GM23338 (cell line): ENCODE data around the gene SUMF1. TPM values are rescaled to one million over a fixed set of nuclear protein-coding genes. Genes with fewer than 3 reads are reported as not detected.

Source experiments
- ATAC-seq: fragments of 200-7000 bp; cut with Tn5 transposase; 3 replicates; pipeline ENCODE4 v1.9.1; 2020
- DNase-seq: peaks from one replicate; pipeline ENCODE4 v3.0.0-alpha.2; 2015; ENCODE audit warnings: low spot score
- H2AFZ ChIP-seq: fragments of 200-600 bp; sonication (generic); 2 replicates; pipeline ENCODE4 v1.8.0; 2016; ENCODE audit warnings: antibody characterized with exemption, mild to moderate bottlenecking, moderate library complexity
- H3F3A ChIP-seq: fragments of 200-600 bp; sonication (generic); replicated peaks from 2 replicates; pipeline ENCODE4 v1.8.0; 2017; ENCODE audit warnings: antibody characterized with exemption, mixed run types, low read depth
- H3K27ac ChIP-seq: fragments of 200-600 bp; sonication (generic); 2 replicates; pipeline ENCODE4 v1.6.1; 2016; ENCODE audit warnings: low read depth
- H3K27me3 ChIP-seq: fragments of 200-600 bp; sonication (generic); 2 replicates; pipeline ENCODE4 v1.8.0; 2016; ENCODE audit warnings: mild to moderate bottlenecking, mixed run types, moderate library complexity; ENCODE audit not compliant: insufficient read depth
- H3K36me3 ChIP-seq: fragments of 200-600 bp; sonication (generic); 2 replicates; pipeline ENCODE4 v1.8.0; 2016; ENCODE audit warnings: mild to moderate bottlenecking; ENCODE audit not compliant: insufficient read depth
- H3K4me1 ChIP-seq: fragments of 200-600 bp; sonication (generic); 2 replicates; pipeline ENCODE4 v1.8.0; 2016; ENCODE audit warnings: mild to moderate bottlenecking, moderate library complexity; ENCODE audit not compliant: insufficient read depth
- H3K4me2 ChIP-seq: fragments of 200-600 bp; sonication (generic); 2 replicates; pipeline ENCODE4 v1.7.1; 2017; ENCODE audit warnings: mixed run types
- H3K4me3 ChIP-seq: fragments of 200-600 bp; sonication (generic); 2 replicates; pipeline ENCODE4 v1.6.1; 2016; ENCODE audit warnings: mixed run types
- H3K79me2 ChIP-seq: fragments of 200-600 bp; sonication (generic); replicated peaks from 2 replicates; pipeline ENCODE4 v1.8.0; 2017; ENCODE audit warnings: mild to moderate bottlenecking; ENCODE audit not compliant: insufficient read depth
- H3K9me2 ChIP-seq: fragments of 200-600 bp; sonication (generic); 2 replicates; pipeline ENCODE4 v1.8.0; 2017; ENCODE audit not compliant: insufficient read depth
- H4K20me1 ChIP-seq: fragments of 200-600 bp; sonication (generic); replicated peaks from 2 replicates; pipeline ENCODE4 v1.8.0; 2017; ENCODE audit warnings: mild to moderate bottlenecking; ENCODE audit not compliant: insufficient read depth
- H3K27ac Mint-ChIP-seq: 2 replicates; pipeline ENCODE4 v1.8.0; 2020; ENCODE audit warnings: inconsistent platforms, mild to moderate bottlenecking, moderate library complexity, mixed read lengths
- H3K27me3 Mint-ChIP-seq: 3 replicates; pipeline ENCODE4 v1.8.0; 2022; ENCODE audit warnings: low read depth, mild to moderate bottlenecking, moderate library complexity, mixed read lengths, inconsistent platforms; ENCODE audit not compliant: insufficient read depth, poor library complexity
- H3K36me3 Mint-ChIP-seq: 3 replicates; pipeline ENCODE4 v1.8.0; 2021; ENCODE audit warnings: low read depth, mild to moderate bottlenecking, inconsistent platforms, moderate library complexity, mixed read lengths
- H3K4me1 Mint-ChIP-seq: 3 replicates; pipeline ENCODE4 v1.8.0; 2020; ENCODE audit warnings: mild to moderate bottlenecking, inconsistent platforms, mixed read lengths
- H3K4me3 Mint-ChIP-seq: 3 replicates; pipeline ENCODE4 v1.8.0; 2021; ENCODE audit warnings: moderate library complexity, mild to moderate bottlenecking, inconsistent platforms, mixed read lengths
- H3K9me3 Mint-ChIP-seq: 3 replicates; pipeline ENCODE4 v1.8.0; 2020; ENCODE audit warnings: moderate library complexity, mild to moderate bottlenecking, inconsistent platforms, mixed read lengths
- CREB1 ChIP-seq: fragments of 250-450 bp; sonication (Bioruptor Pico); IDR thresholded peaks from 2 replicates; pipeline ENCODE4 v1.5.0; 2020; ENCODE audit warnings: low read depth, mild to moderate bottlenecking, moderate library complexity
- CTCF ChIP-seq, 2 experiments: fragments of 200-600 bp in 1 of 2; sonication (generic) in 1 of 2; conservative IDR thresholded peaks; 2 replicates each; pipeline versions ENCODE4 v1.5.1 to v1.6.1; 2016 to 2017; ENCODE audit warnings: antibody characterized with exemption in 2 of 2, low read depth in 2 of 2, mild to moderate bottlenecking in 2 of 2, moderate library complexity in 1 of 2
- ETS1 ChIP-seq: IDR thresholded peaks from 2 replicates; pipeline ENCODE4 v1.6.1; 2016; ENCODE audit warnings: antibody characterized with exemption
- EZH2 ChIP-seq: fragments of 200-600 bp; sonication (generic); IDR thresholded peaks from one replicate; pipeline ENCODE4 v1.8.0; 2017; ENCODE audit warnings: antibody characterized with exemption, mild to moderate bottlenecking, low read depth; ENCODE audit not compliant: unreplicated experiment
- EZH2phosphoT487 ChIP-seq: fragments of 200-600 bp; sonication (generic); IDR thresholded peaks from one replicate; pipeline ENCODE4 v1.8.1; 2018; ENCODE audit warnings: antibody characterized with exemption; ENCODE audit not compliant: unreplicated experiment
- JUNB ChIP-seq: IDR thresholded peaks from one replicate; pipeline ENCODE4 v1.6.1; 2016; ENCODE audit warnings: antibody characterized with exemption; ENCODE audit not compliant: unreplicated experiment
- NANOG ChIP-seq: IDR thresholded peaks from 2 replicates; pipeline ENCODE4 v1.6.1; 2016; ENCODE audit warnings: antibody characterized with exemption, borderline replicate concordance
- POLR2AphosphoS5 ChIP-seq: IDR thresholded peaks from 2 replicates; pipeline ENCODE4 v1.6.1; 2016; ENCODE audit warnings: antibody characterized with exemption, low read depth
- REST ChIP-seq: IDR thresholded peaks from one replicate; pipeline ENCODE4 v1.6.1; 2018; ENCODE audit warnings: antibody characterized with exemption; ENCODE audit not compliant: unreplicated experiment
- STAT1 ChIP-seq: IDR thresholded peaks from one replicate; pipeline ENCODE4 v1.6.1; 2016; ENCODE audit warnings: antibody characterized with exemption; ENCODE audit not compliant: unreplicated experiment
- ZNF114 ChIP-seq: fragments of 250-450 bp; sonication (Bioruptor Pico); IDR thresholded peaks from 2 replicates; pipeline ENCODE4 v1.5.0; 2020; ENCODE audit warnings: mild to moderate bottlenecking, moderate library complexity
- ZNF331 ChIP-seq: fragments of 250-450 bp; sonication (Bioruptor Pico); IDR thresholded peaks from 2 replicates; pipeline ENCODE4 v1.5.0; 2020; ENCODE audit warnings: low read depth, mild to moderate bottlenecking, moderate library complexity
- ZNF462 ChIP-seq: fragments of 250-450 bp; sonication (Bioruptor Pico); IDR thresholded peaks from 2 replicates; pipeline ENCODE4 v1.5.0; 2020; ENCODE audit warnings: mild to moderate bottlenecking, moderate library complexity
- polyA plus RNA-seq: library from polyadenylated mRNA; unstranded; fragments of >200 nt; fragmentation: Nextera tagmentation; extraction: Ambion mirVana; gene quantifications from 2 replicates; pipeline ENCODE4 v1.2.1, GENCODE V29; 2016
- total RNA-seq: library from RNA; depleted of rRNA; stranded (reverse); fragments of >200 nt; shearing (Covaris generic); gene quantifications from 2 replicates; pipeline ENCODE4 v1.2.3, GENCODE V29; 2014

The SUMF1 gene
- total and polyA plus RNA-seq, 2 experiments from 2014 or later, result 6.9 to 20.3 TPM

- Histone ChIP-seq H3K79me2 (no peaks in the 10 kb centered on the region), H2AFZ (no peak overlapping the region), H4K20me1 (no peaks in the 10 kb centered on the region), H3K27ac (no peak overlapping the region), H3K36me3 (no peaks in the 10 kb centered on the region), H3F3A (no peaks in the 10 kb centered on the region), H3K4me2 (no peak overlapping the region), H3K9me2 (0 out of 2 replicates have a peak, but pooled peaks cover 6% of the 10 kb centered on the region), H3K27me3 (no peaks in the 10 kb centered on the region), H3K4me1 (peaks cover 3% of the 10 kb centered on the region; the same call in 1 of the 2 replicates), H3K4me3 (no peak overlapping the region)
- H3K9me3 Mint-ChIP-seq, result no peaks in the 10 kb centered on the region; the same call in 2 of the 3 replicates
- no peak overlapping the region for H3K27ac Mint-ChIP-seq
- H3K36me3 Mint-ChIP-seq, result no peaks in the 10 kb centered on the region
- no peak for TF ChIP-seq ZNF462 (CRISPR knock-in tag)
- TF ChIP-seq ZNF331 (CRISPR knock-in tag), result no peak
- no peak for TF ChIP-seq CTCF (conservative IDR thresholded peaks at IDR 0.05; ENCODE audit: low read depth in 2 of 2)
- TF ChIP-seq POLR2AphosphoS5, result no peak
- TF ChIP-seq EZH2phosphoT487, result no peak
- no peak for TF ChIP-seq ZNF114 (CRISPR knock-in tag)
- no peak for TF ChIP-seq NANOG
- no peak for TF ChIP-seq STAT1
- no peak for TF ChIP-seq REST
- no peak for TF ChIP-seq EZH2
- no peak for TF ChIP-seq CREB1 (CRISPR knock-in tag)
- TF ChIP-seq ETS1, result no peak
- TF ChIP-seq JUNB, result no peak
- peaks cover 5% of the 10 kb centered on the region; the same call in 2 of the 3 replicates for H3K4me1 Mint-ChIP-seq
- DNase-seq, result no peak
- H3K27me3 Mint-ChIP-seq, result peaks cover 2% of the 10 kb centered on the region
- ATAC-seq, result no peak
- H3K4me3 Mint-ChIP-seq, result no peak overlapping the region
Measured at GRCh38 chr3:4472312-4472711, 5.2 kb upstream of the SUMF1 start.
